Ishikawa (cell line): ENCODE results near the gene DCAF6.

Experiments used
- CEBPB ChIP-seq: IDR thresholded peaks from 2 replicates; pipeline ENCODE4 v1.6.1; 2012
- CREB1 ChIP-seq: IDR thresholded peaks from 2 replicates; pipeline ENCODE4 v1.6.1; 2012; ENCODE audit warnings: low read depth
- EGR1 ChIP-seq: IDR thresholded peaks from 2 replicates; pipeline ENCODE4 v1.6.1; 2012
- EP300 ChIP-seq: IDR thresholded peaks from 2 replicates; pipeline ENCODE4 v1.6.1; 2012; ENCODE audit warnings: borderline replicate concordance
- FOXM1 ChIP-seq: IDR thresholded peaks from 2 replicates; pipeline ENCODE4 v1.6.1; 2012; ENCODE audit warnings: low read depth, borderline replicate concordance
- NFIC ChIP-seq: IDR thresholded peaks from 2 replicates; pipeline ENCODE4 v1.6.1; 2012
- RAD21 ChIP-seq: IDR thresholded peaks from 2 replicates; pipeline ENCODE4 v1.6.1; 2012; ENCODE audit warnings: low read depth
- TAF1 ChIP-seq: IDR thresholded peaks from 2 replicates; pipeline ENCODE4 v1.6.1; 2012; ENCODE audit warnings: low read depth, mild to moderate bottlenecking
- TCF12 ChIP-seq: IDR thresholded peaks from 2 replicates; pipeline ENCODE4 v1.6.1; 2012; ENCODE audit warnings: low read depth
- TEAD4 ChIP-seq: IDR thresholded peaks from 2 replicates; pipeline ENCODE4 v1.6.1; 2012
- USF1 ChIP-seq: IDR thresholded peaks from 2 replicates; pipeline ENCODE4 v1.6.1; 2012
- YY1 ChIP-seq: IDR thresholded peaks from 2 replicates; pipeline ENCODE4 v1.6.1; 2012; ENCODE audit warnings: low read depth
- ZBTB7A ChIP-seq: IDR thresholded peaks from 2 replicates; pipeline ENCODE4 v1.6.1; 2012; ENCODE audit warnings: low read depth
- TF ChIP-seq, protein P1 (sequence below): IDR thresholded peaks from 2 replicates; pipeline ENCODE4 v1.6.1; 2012
- TF ChIP-seq, protein P2 (sequence below): IDR thresholded peaks from 2 replicates; pipeline ENCODE4 v1.6.1; 2012; ENCODE audit warnings: low read depth, mild to moderate bottlenecking

Gene DCAF6

DNA sequence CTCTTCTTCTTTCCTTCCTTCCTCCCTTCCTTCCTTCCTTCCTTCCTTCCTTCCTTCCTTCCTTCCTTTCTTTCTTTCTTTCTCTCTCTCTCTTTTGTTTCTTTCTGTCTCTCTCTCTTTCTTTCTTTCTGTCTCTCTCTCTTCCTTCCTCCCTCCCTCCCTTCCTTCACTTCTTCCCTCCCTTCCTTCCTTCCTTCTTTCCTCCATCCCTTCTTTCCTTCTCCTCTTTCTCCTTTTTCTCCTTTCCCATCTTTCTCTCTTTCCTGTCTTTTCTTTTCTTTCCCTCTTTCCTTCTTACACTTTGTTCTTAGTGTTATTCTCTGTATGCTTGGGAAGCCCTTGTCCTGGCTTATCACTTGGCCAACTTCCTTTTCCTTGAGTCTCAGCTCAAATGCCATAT is 72.8 kb downstream of the DCAF6 start:
- TF ChIP-seq EP300 = no peak
- TF ChIP-seq TAF1 = no peak
- TF ChIP-seq FOXM1 = no peak
- TF ChIP-seq USF1 = no peak
- no peak for TF ChIP-seq TCF12
- TF ChIP-seq ZBTB7A = no peak
- TF ChIP-seq CREB1 = no peak
- TF ChIP-seq YY1 = no peak

DNA sequence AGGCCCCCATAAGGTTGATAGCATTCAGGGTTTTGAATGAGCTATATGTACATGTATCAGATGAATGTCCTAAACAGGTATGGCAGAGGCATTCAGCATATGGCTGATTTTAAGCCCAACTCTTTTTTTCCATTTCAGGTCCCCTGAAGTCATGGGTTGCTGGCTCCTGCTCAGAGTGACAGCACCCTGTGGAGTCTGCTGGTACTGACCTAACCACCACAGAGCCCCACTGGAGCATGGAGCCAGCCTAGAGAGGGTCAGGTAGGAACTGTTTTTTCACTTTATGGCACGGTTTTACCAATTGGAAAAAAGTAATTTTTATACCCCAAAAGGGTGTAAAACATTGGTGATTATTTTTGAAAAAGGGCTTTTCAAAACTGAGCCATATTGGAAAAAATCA is 82.9 kb downstream of the DCAF6 start:
- TF ChIP-seq EGR1 (no peak), CREB1 (no peak)
- TF ChIP-seq, protein P1, sequence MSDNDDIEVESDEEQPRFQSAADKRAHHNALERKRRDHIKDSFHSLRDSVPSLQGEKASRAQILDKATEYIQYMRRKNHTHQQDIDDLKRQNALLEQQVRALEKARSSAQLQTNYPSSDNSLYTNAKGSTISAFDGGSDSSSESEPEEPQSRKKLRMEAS = no peak

- TF ChIP-seq EP300 (no peak), USF1 (no peak), CREB1 (no peak), NFIC (no peak), RAD21 (no peak), FOXM1 (no peak), TCF12 (no peak), ZBTB7A (no peak), TEAD4 (no peak), EGR1 (no peak), CEBPB (no peak), YY1 (no peak)
- TF ChIP-seq, protein P1 = no peak
- TF ChIP-seq, protein P2, sequence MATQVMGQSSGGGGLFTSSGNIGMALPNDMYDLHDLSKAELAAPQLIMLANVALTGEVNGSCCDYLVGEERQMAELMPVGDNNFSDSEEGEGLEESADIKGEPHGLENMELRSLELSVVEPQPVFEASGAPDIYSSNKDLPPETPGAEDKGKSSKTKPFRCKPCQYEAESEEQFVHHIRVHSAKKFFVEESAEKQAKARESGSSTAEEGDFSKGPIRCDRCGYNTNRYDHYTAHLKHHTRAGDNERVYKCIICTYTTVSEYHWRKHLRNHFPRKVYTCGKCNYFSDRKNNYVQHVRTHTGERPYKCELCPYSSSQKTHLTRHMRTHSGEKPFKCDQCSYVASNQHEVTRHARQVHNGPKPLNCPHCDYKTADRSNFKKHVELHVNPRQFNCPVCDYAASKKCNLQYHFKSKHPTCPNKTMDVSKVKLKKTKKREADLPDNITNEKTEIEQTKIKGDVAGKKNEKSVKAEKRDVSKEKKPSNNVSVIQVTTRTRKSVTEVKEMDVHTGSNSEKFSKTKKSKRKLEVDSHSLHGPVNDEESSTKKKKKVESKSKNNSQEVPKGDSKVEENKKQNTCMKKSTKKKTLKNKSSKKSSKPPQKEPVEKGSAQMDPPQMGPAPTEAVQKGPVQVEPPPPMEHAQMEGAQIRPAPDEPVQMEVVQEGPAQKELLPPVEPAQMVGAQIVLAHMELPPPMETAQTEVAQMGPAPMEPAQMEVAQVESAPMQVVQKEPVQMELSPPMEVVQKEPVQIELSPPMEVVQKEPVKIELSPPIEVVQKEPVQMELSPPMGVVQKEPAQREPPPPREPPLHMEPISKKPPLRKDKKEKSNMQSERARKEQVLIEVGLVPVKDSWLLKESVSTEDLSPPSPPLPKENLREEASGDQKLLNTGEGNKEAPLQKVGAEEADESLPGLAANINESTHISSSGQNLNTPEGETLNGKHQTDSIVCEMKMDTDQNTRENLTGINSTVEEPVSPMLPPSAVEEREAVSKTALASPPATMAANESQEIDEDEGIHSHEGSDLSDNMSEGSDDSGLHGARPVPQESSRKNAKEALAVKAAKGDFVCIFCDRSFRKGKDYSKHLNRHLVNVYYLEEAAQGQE = no peak
Measured at GRCh38 chr1:168031198-168031597, 94.7 kb downstream of the DCAF6 start.

DNA sequence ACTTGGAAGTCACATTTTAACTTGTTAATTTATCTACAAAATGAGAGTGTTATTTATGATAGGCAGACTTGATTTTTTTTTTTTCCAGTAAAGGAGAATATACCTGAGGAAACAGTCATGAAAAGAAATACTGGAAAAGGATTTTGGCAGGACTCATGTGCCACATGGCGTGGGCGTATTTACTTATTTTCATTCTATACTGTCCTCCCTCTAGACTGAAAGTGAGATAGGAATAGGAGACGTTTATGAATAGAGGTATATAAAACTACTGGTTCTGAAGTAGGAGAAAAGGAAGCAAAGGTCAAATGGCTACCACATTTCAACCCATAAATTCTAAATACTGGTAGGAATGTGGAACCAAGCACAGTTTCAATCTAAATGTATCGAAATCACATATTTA is 95.1 kb downstream of the DCAF6 start:
- TF ChIP-seq TCF12 = no peak
- no peak for TF ChIP-seq YY1
- TF ChIP-seq NFIC = no peak
- no peak for TF ChIP-seq CEBPB
- TF ChIP-seq FOXM1 = no peak
- TF ChIP-seq, protein P1 = no peak
- no peak for TF ChIP-seq USF1
- no peak for TF ChIP-seq TEAD4
- TF ChIP-seq CREB1 = no peak
- TF ChIP-seq, protein P2 = no peak
- no peak for TF ChIP-seq TAF1

DNA sequence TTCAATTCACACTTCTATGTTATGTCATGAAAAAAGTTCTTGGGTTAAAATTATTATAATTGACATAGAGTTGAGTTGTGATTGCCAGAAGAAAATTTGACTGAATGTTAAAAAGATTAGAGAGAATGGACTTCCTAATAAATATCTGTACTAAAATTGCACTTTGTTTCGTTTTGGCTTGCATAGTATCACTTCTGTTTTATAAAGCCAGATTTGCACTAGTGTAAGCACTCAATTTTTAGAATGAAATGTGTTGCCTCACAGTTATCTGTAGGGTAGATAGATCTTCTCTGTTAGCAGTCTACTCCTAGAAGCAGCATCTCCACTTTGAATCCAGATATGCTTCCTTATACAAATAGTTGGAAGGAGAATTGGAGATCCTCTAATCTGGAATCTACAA is 95.5 kb downstream of the DCAF6 start:
- TF ChIP-seq, protein P2 = no peak
- TF ChIP-seq NFIC (no peak), CREB1 (no peak), TCF12 (no peak), RAD21 (no peak), EP300 (no peak), EGR1 (no peak), CEBPB (no peak)
